Tibial nerve (tissue), 4 donors: ENCODE measurements around the gene SIRPD.

Experiments used
- EP300 ChIP-seq, 2 donors: sonication (generic); formaldehyde crosslinking; IDR thresholded peaks; one replicate each; pipeline ENCODE4 v1.6.1; 2017; ENCODE audit warnings: antibody characterized with exemption in 2 of 2, mild to moderate bottlenecking in 1 of 2
- TF ChIP-seq, protein P1 (sequence below), 5 experiments: fragments of 200-600 bp in 3 of 5; fragments of 450-650 bp in 2 of 5; sonication (generic) in 3 of 5; IDR thresholded peaks; one replicate each; pipeline ENCODE4 v1.5.1; 2016 to 2019; ENCODE audit warnings: antibody characterized with exemption in 5 of 5, mild to moderate bottlenecking in 3 of 5, moderate library complexity in 2 of 5

DNA sequence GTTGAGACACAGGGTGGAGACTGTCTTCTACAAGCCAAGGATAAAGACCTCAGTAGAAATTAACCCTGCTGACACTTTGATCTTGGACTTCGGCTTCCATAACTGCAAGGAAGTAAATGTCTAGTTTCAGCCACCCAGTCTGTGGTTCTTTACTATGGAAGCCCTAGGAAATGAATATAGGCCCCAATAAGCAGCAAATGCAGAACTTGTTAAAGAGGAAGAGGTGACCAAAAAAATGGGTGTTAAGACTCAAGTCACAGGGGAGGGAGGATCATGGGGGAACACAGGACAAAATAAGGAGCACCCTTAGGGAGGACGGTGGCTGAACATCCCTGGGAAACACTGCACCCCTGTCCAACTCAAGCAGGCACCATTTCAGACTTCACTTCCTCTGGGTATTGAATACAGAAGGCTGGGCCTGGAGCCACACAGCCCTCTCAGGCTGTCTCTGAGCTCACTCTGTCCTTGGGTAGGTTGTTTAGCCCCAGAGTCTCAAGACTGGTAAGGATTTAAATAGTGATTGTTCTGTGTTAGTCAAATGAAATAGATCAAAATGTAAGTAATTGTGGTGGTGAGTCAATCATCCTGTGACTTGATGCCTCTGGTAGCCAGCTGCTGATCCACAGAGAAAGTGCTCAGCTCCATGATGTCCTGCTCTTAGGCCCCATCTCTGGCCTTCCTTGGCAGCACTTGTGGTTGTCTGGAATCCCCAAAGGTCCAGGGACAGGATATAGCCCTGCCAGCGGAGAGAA lies 30.5 kb upstream of the SIRPD start:
- TF ChIP-seq, protein P1, sequence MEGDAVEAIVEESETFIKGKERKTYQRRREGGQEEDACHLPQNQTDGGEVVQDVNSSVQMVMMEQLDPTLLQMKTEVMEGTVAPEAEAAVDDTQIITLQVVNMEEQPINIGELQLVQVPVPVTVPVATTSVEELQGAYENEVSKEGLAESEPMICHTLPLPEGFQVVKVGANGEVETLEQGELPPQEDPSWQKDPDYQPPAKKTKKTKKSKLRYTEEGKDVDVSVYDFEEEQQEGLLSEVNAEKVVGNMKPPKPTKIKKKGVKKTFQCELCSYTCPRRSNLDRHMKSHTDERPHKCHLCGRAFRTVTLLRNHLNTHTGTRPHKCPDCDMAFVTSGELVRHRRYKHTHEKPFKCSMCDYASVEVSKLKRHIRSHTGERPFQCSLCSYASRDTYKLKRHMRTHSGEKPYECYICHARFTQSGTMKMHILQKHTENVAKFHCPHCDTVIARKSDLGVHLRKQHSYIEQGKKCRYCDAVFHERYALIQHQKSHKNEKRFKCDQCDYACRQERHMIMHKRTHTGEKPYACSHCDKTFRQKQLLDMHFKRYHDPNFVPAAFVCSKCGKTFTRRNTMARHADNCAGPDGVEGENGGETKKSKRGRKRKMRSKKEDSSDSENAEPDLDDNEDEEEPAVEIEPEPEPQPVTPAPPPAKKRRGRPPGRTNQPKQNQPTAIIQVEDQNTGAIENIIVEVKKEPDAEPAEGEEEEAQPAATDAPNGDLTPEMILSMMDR (IDR thresholded peaks at IDR 0.05): no peak
- TF ChIP-seq EP300 (IDR thresholded peaks at IDR 0.05): no peak
